Measurements from ENCODE around the gene COG5. TPM values are rescaled to one million over a fixed set of nuclear protein-coding genes. Genes with fewer than 3 reads are reported as not detected.

Gene COG5
- polyA plus RNA-seq, 3 donors, result 12.7 to 29.0 (median 28.1) TPM

- Mint-ChIP-seq H3K27me3 (ENCODE audit: low read depth in 3 of 3) (no peaks in the 10 kb centered on the region), H3K27ac (no peak overlapping the region), H3K4me1 (peaks cover 2% of the 10 kb centered on the region), H3K4me3 (no peak overlapping the region), H3K36me3 (peaks cover 10 to 11% of the 10 kb centered on the region in 2 donors), H3K9me3 (peaks cover 0 to 3% (median 0%) of the 10 kb centered on the region in 7 donors)
- H4K20me1 ChIP-seq (ENCODE audit: insufficient read depth, low read length), result no peaks in the 10 kb centered on the region
- H2AFZ ChIP-seq (ENCODE audit: insufficient read depth, low read depth, low read length, poor library complexity, severe bottlenecking), result no peak overlapping the region
- TF ChIP-seq CTCF (IDR thresholded peaks at IDR 0.05), result no peak
- intact Hi-C loops (cut with micrococcal nuclease), result no loop called here
- no peaks in the 10 kb centered on the region for H3K79me2 ChIP-seq (ENCODE audit: insufficient read depth, low read length)
- WGBS (ENCODE audit: insufficient coverage), result no CpG with 5 or more reads among the region's 1 CpG
- no peak overlapping the region for H3K27ac ChIP-seq (ENCODE audit: low read depth in 1 of 2, low read length in 2 of 2)
- no peak overlapping the region for H3K4me3 ChIP-seq (replicated peaks in 1 of 3; ENCODE audit: low read depth in 2 of 3, low read length in 3 of 3)
- H3K4me1 ChIP-seq (ENCODE audit: control insufficient read depth in 1 of 2, insufficient read depth in 2 of 2, low read length in 2 of 2), result no peaks in the 10 kb centered on the region
- no peaks in the 10 kb centered on the region for H3K36me3 ChIP-seq (replicated peaks in 1 of 2; ENCODE audit: control insufficient read depth in 1 of 2, insufficient read depth in 2 of 2, low read length in 2 of 2)
- H3K4me2 ChIP-seq (replicated peaks; ENCODE audit: extremely low read depth, low read length, poor library complexity, severe bottlenecking), result no peak overlapping the region
- H3K9me3 ChIP-seq (replicated peaks in 1 of 2; ENCODE audit: control insufficient read depth in 1 of 2, insufficient read depth in 1 of 2, low read length in 2 of 2), result no peaks in the 10 kb centered on the region
- no peak overlapping the region for H3K9ac ChIP-seq (ENCODE audit: insufficient read depth, low read length, poor library complexity, severe bottlenecking)
- no peaks in the 10 kb centered on the region for H3K27me3 ChIP-seq (ENCODE audit: control insufficient read depth in 2 of 2, insufficient read depth in 2 of 2, low read length in 2 of 2)
- DNase-seq, result no peak
Observed at GRCh38 chr7:107396081-107396480, 167.6 kb downstream of the COG5 start.

GRCh38 chr7:107394831-107395230, 168.9 kb downstream of the COG5 start:
- H3K4me2 ChIP-seq (replicated peaks; ENCODE audit: extremely low read depth, low read length, poor library complexity, severe bottlenecking), result no peak overlapping the region
- H3K9me3 ChIP-seq (replicated peaks in 1 of 2; ENCODE audit: control insufficient read depth in 1 of 2, insufficient read depth in 1 of 2, low read length in 2 of 2), result no peaks in the 10 kb centered on the region
- no peaks in the 10 kb centered on the region for H3K27me3 ChIP-seq (ENCODE audit: control insufficient read depth in 2 of 2, insufficient read depth in 2 of 2, low read length in 2 of 2)
- WGBS (ENCODE audit: insufficient coverage), result no CpG with 5 or more reads among the region's 1 CpG
- no peaks in the 10 kb centered on the region for H3K4me1 ChIP-seq (ENCODE audit: control insufficient read depth in 1 of 2, insufficient read depth in 2 of 2, low read length in 2 of 2)
- peaks cover 0 to 3% (median 0%) of the 10 kb centered on the region in 7 donors for H3K9me3 Mint-ChIP-seq
- no peak overlapping the region for H3K4me3 Mint-ChIP-seq
- H3K36me3 ChIP-seq (replicated peaks in 1 of 2; ENCODE audit: control insufficient read depth in 1 of 2, insufficient read depth in 2 of 2, low read length in 2 of 2), result no peaks in the 10 kb centered on the region
- H2AFZ ChIP-seq (ENCODE audit: insufficient read depth, low read depth, low read length, poor library complexity, severe bottlenecking), result no peak overlapping the region
- H3K27ac ChIP-seq (ENCODE audit: low read depth in 1 of 2, low read length in 2 of 2), result no peak overlapping the region
- H3K27me3 Mint-ChIP-seq (ENCODE audit: low read depth in 3 of 3), result no peaks in the 10 kb centered on the region
- intact Hi-C loops (cut with micrococcal nuclease), result no loop called here
- no peak for DNase-seq
- H3K27ac Mint-ChIP-seq, result no peak overlapping the region
- peaks cover 2% of the 10 kb centered on the region for H3K4me1 Mint-ChIP-seq
- H3K4me3 ChIP-seq (replicated peaks in 1 of 3; ENCODE audit: low read depth in 2 of 3, low read length in 3 of 3), result no peak overlapping the region
- peaks cover 9 to 11% of the 10 kb centered on the region in 2 donors for H3K36me3 Mint-ChIP-seq
- TF ChIP-seq CTCF (IDR thresholded peaks at IDR 0.05), result no peak
- no peaks in the 10 kb centered on the region for H3K79me2 ChIP-seq (ENCODE audit: insufficient read depth, low read length)
- no peaks in the 10 kb centered on the region for H4K20me1 ChIP-seq (ENCODE audit: insufficient read depth, low read length)
- no peak overlapping the region for H3K9ac ChIP-seq (ENCODE audit: insufficient read depth, low read length, poor library complexity, severe bottlenecking)
